GM12878 (cell line): Measurements from ENCODE around the gene KIRREL3. TPM values are rescaled to one million over a fixed set of nuclear protein-coding genes. Genes with fewer than 3 reads are reported as not detected.

Experiments
- ATAC-seq: fragments of 200-7000 bp; cut with Tn5 transposase; 3 replicates; pipeline ENCODE4 v1.9.1; 2020; ENCODE audit warnings: mild to moderate bottlenecking, moderate library complexity
- BruUV-seq: library from RNA; stranded (reverse); fragments of 400-500 nt; replicated peaks from 2 replicates; lab custom pipeline; 2021; lab: Mats Ljungman, UMichigan
- CTCF ChIA-PET: fragments of 300-600 bp; sonication (Branson Sonifier 250); formaldehyde crosslinking; extraction: SDS; loops from one replicate; lab custom pipeline; 2021; ENCODE audit warnings: inconsistent platforms; lab: Yijun Ruan, JAX
- POLR2A ChIA-PET: fragments of 350-600 bp; formaldehyde crosslinking; extraction: SDS; loops from one replicate; lab custom pipeline; 2021; ENCODE audit warnings: inconsistent platforms; lab: Charles Lee
- RAD21 ChIA-PET: fragments of 300-600 bp; sonication (Branson Sonifier 250); formaldehyde crosslinking; loops from one replicate; lab custom pipeline; 2023; ENCODE audit warnings: antibody characterized with exemption; ENCODE audit not compliant: unreplicated experiment; lab: Charles Lee
- SMC1A ChIA-PET: fragments of 300-600 bp; sonication (Branson Sonifier 250); formaldehyde crosslinking; loops from one replicate; lab custom pipeline; 2023; ENCODE audit not compliant: unreplicated experiment, uncharacterized antibody; lab: Charles Lee
- DNase-seq: peaks from one replicate; pipeline ENCODE4 v3.0.0-alpha.2; 2011; ENCODE audit warnings: low read depth, low spot score
- FAIRE-seq: peaks from 3 replicates; lab custom pipeline; 2011; peaks lifted over from hg19 to GRCh38; lab: Jason Lieb, UNC
- H2AFZ ChIP-seq: 2 replicates; pipeline ENCODE4 v1.6.0; 2011; ENCODE audit warnings: low read depth, low read length, control low read depth; ENCODE audit not compliant: control insufficient read depth
- H3K27ac ChIP-seq: 2 replicates; pipeline ENCODE4 v1.5.1; 2011; ENCODE audit warnings: control low read depth; ENCODE audit not compliant: control insufficient read depth, insufficient read depth
- H3K27me3 ChIP-seq, 2 experiments: replicated peaks in 1 of 2; 2 replicates each; pipeline versions ENCODE4 v1.6.0 to v1.6.1; 2011; ENCODE audit warnings: low read length in 1 of 2; ENCODE audit not compliant: control insufficient read depth in 2 of 2, insufficient read depth in 2 of 2
- H3K36me3 ChIP-seq, 2 experiments: 2 replicates each; pipeline ENCODE4 v1.5.1; 2011; ENCODE audit warnings: low read length in 1 of 2; ENCODE audit not compliant: control insufficient read depth in 2 of 2, insufficient read depth in 2 of 2
- H3K4me1 ChIP-seq: 2 replicates; pipeline ENCODE4 v1.6.1; 2011; ENCODE audit warnings: mild to moderate bottlenecking, low read length, moderate library complexity, mixed read lengths; ENCODE audit not compliant: control insufficient read depth, insufficient read depth
- H3K4me2 ChIP-seq: 2 replicates; pipeline ENCODE4 v1.6.0; 2011; ENCODE audit warnings: control low read depth; ENCODE audit not compliant: control insufficient read depth, insufficient read depth
- H3K4me3 ChIP-seq: fragments of 200-600 bp; sonication (generic); 2 replicates; pipeline ENCODE4 v1.5.1; 2016
- H3K79me2 ChIP-seq: 2 replicates; pipeline ENCODE4 v1.6.0; 2011; ENCODE audit warnings: low read length; ENCODE audit not compliant: control insufficient read depth, insufficient read depth
- H3K9ac ChIP-seq: 2 replicates; pipeline ENCODE4 v1.8.0; 2011; ENCODE audit warnings: low read length, control low read depth, mixed read lengths; ENCODE audit not compliant: control insufficient read depth, insufficient read depth
- H3K9me3 ChIP-seq: replicated peaks from 3 replicates; pipeline ENCODE4 v1.5.1; 2011; ENCODE audit warnings: mild to moderate bottlenecking, low read length; ENCODE audit not compliant: control insufficient read depth, insufficient read depth
- H4K20me1 ChIP-seq: 2 replicates; pipeline ENCODE4 v1.6.0; 2011; ENCODE audit not compliant: control insufficient read depth, insufficient read depth
- EGR1 ChIP-seq, 2 experiments: IDR thresholded peaks; 1 replicate in 1 of 2; 2 replicates in 1 of 2; pipeline ENCODE4 v1.6.1; 2011 to 2012; ENCODE audit warnings: low read depth in 2 of 2, low read length in 2 of 2, borderline replicate concordance in 1 of 2, mild to moderate bottlenecking in 1 of 2, moderate library complexity in 1 of 2
- ETV6 ChIP-seq, 2 experiments: fragments of 450-650 bp in 1 of 2; IDR thresholded peaks in 1 of 2; conservative IDR thresholded peaks in 1 of 2; 2 replicates each; pipeline ENCODE4 v1.6.1; 2014; ENCODE audit warnings: antibody characterized with exemption in 1 of 2, borderline replicate concordance in 1 of 2, low read depth in 1 of 2, mild to moderate bottlenecking in 1 of 2, moderate library complexity in 1 of 2
- IKZF1 ChIP-seq: fragments of 450-650 bp; conservative IDR thresholded peaks from 2 replicates; pipeline ENCODE4 v1.6.1; 2017; ENCODE audit warnings: antibody characterized with exemption, mild to moderate bottlenecking
- IRF3 ChIP-seq: fragments of 450-650 bp; IDR thresholded peaks from 2 replicates; pipeline ENCODE4 v1.6.1; 2014; ENCODE audit warnings: mild to moderate bottlenecking
- IRF4 ChIP-seq: IDR thresholded peaks from 2 replicates; pipeline ENCODE4 v1.6.1; 2011; ENCODE audit warnings: low read depth, low read length
- PAX8 ChIP-seq: fragments of 450-650 bp; IDR thresholded peaks from 2 replicates; pipeline ENCODE4 v1.6.1; 2017; ENCODE audit warnings: mild to moderate bottlenecking, moderate library complexity
- PBX3 ChIP-seq: IDR thresholded peaks from 2 replicates; pipeline ENCODE4 v1.6.1; 2011; ENCODE audit warnings: mild to moderate bottlenecking, low read depth, low read length, moderate library complexity; ENCODE audit not compliant: insufficient replicate concordance
- PKNOX1 ChIP-seq: fragments of 450-650 bp; IDR thresholded peaks from 2 replicates; pipeline ENCODE4 v1.6.1; 2016; ENCODE audit warnings: mild to moderate bottlenecking
- REST ChIP-seq: IDR thresholded peaks from 2 replicates; pipeline ENCODE4 v1.6.1; 2012; ENCODE audit warnings: mild to moderate bottlenecking, low read depth, low read length
- SMARCA5 ChIP-seq: fragments of 450-650 bp; IDR thresholded peaks from 2 replicates; pipeline ENCODE4 v1.6.1; 2017; ENCODE audit warnings: mild to moderate bottlenecking
- SP1 ChIP-seq: IDR thresholded peaks from one replicate; pipeline ENCODE4 v1.6.1; 2011; ENCODE audit warnings: low read depth, low read length
- YBX1 ChIP-seq: fragments of 450-650 bp; IDR thresholded peaks from 2 replicates; pipeline ENCODE4 v1.6.1; 2016; ENCODE audit warnings: antibody characterized with exemption
- ZNF384 ChIP-seq: IDR thresholded peaks from 2 replicates; pipeline ENCODE4 v1.6.1; 2012; ENCODE audit warnings: low read depth, mild to moderate bottlenecking, low read length, improper control_type of control experiment, borderline replicate concordance
- WGBS: methylation state at CpG from one replicate; pipeline ENCODE4 v1.1.6; 2016; ENCODE audit warnings: low lambda C conversion rate; ENCODE audit not compliant: insufficient replicate concordance, insufficient coverage; ENCODE audit errors: missing lambda C conversion rate; 5-methylcytosine and 5-hydroxymethylcytosine counted together
- in situ Hi-C: fragments of 300-500 bp; cut with MboI; formaldehyde crosslinking; loops from 9 replicates; pipeline ENCODE4 v1.14.3; 2018; ENCODE audit warnings: mixed read lengths
- intact Hi-C: fragments of 100-400 bp; cut with micrococcal nuclease; formaldehyde crosslinking; loops from one replicate; pipeline ENCODE4 v1.14.2; 2022; ENCODE audit not compliant: unreplicated experiment
- polyA plus RNA-seq, 11 experiments: library from polyadenylated mRNA; depleted of rRNA in 4 of 11; unstranded in 6 of 11; stranded (reverse) in 5 of 11; fragments of >200 nt; fragmentation: Nextera tagmentation in 4 of 11; fragmentation: Illumina TruSeq in 1 of 11; extraction: Ambion mirVana in 4 of 11; extraction: Trizol in 1 of 11; gene quantifications; 1 replicate in 1 of 11; 2 replicates in 10 of 11; pipeline versions ENCODE4 v1.2.1 to v1.2.3, GENCODE V29; 2011 to 2016; ENCODE audit warnings: inconsistent platforms in 2 of 11, missing spikeins in 2 of 11, low read depth in 1 of 11
- total RNA-seq, 4 experiments: library from RNA; depleted of rRNA in 3 of 4; stranded (reverse); fragments of >200 nt in 3 of 4; fragmentation: Illumina TruSeq in 1 of 4; extraction: Trizol in 1 of 4; gene quantifications; 2 replicates each; pipeline versions ENCODE4 v1.2.1 to v1.2.3, GENCODE V29; 2013 to 2021

KIRREL3 gene
- total and polyA plus RNA-seq, 10 of the 15 experiments (the other 5 are each of a cell fraction or from before 2014, with no cell fraction given), result under 0.01 TPM; not detected in 9

- H3K4me1 ChIP-seq, result peaks cover 5% of the 10 kb centered on the region; the same call in 1 of the 2 replicates
- RAD21 ChIA-PET, result no interaction called here
- WGBS, result 0% methylated on average over 1 of the region's 1 CpG
- no peaks in the 10 kb centered on the region for H3K27me3 ChIP-seq
- BruUV-seq, result no TSS peak
- CTCF ChIA-PET, result no interaction called here
- POLR2A ChIA-PET, result no interaction called here
- no peak overlapping the region for H3K4me3 ChIP-seq
- no peaks in the 10 kb centered on the region; the same call in 2 of the 3 replicates for H3K9me3 ChIP-seq
- no peaks in the 10 kb centered on the region for H4K20me1 ChIP-seq
- SMC1A ChIA-PET, result interaction anchor here (1.5 kb wide), 1 partner anchor 319 kb away, joined by 3 read pairs; no protein-coding TSS in a partner anchor
- no peak for TF ChIP-seq IRF3
- TF ChIP-seq PKNOX1, result no peak
- TF ChIP-seq SMARCA5, result no peak
- no peak for TF ChIP-seq PBX3
- TF ChIP-seq IKZF1, result no peak
- TF ChIP-seq ETV6 (conservative IDR thresholded peaks at IDR 0.05 in 1 of 2, IDR thresholded peaks at IDR 0.05 in 1 of 2; ENCODE audit: borderline replicate concordance in 1 of 2, low read depth in 1 of 2), result no peak
- TF ChIP-seq EGR1 (IDR thresholded peaks at IDR 0.05; ENCODE audit: borderline replicate concordance in 1 of 2, low read depth in 2 of 2, low read length in 2 of 2), result no peak
- no peak for TF ChIP-seq REST
- no peak for TF ChIP-seq PAX8
- no peak for TF ChIP-seq YBX1
- no peak for TF ChIP-seq IRF4
- no peak for TF ChIP-seq SP1
- no peak for TF ChIP-seq ZNF384
- in situ Hi-C loops, result no loop called here
- ATAC-seq (no peak), DNase-seq (no peak), FAIRE-seq (no peak)
- intact Hi-C loops, result no loop called here
- no peaks in the 10 kb centered on the region for H3K79me2 ChIP-seq
- no peak overlapping the region for H3K9ac ChIP-seq
- no peak overlapping the region for H3K27ac ChIP-seq
- H2AFZ ChIP-seq, result no peak overlapping the region
- no peak overlapping the region for H3K4me2 ChIP-seq
- no peaks in the 10 kb centered on the region for H3K36me3 ChIP-seq
These were observed 82.0 kb downstream of the KIRREL3 start for GRCh38 chr11:126918556-126918955.
